GM12878 (cell line): ENCODE results near the gene GUCY1A1. TPM values are rescaled to one million over a fixed set of nuclear protein-coding genes. Genes with fewer than 3 reads are reported as not detected.

ENCODE experiments used
- ATAC-seq: fragments of 200-7000 bp; cut with Tn5 transposase; 3 replicates; pipeline ENCODE4 v1.9.1; 2020; ENCODE audit warnings: mild to moderate bottlenecking, moderate library complexity
- BruUV-seq: library from RNA; stranded (reverse); fragments of 400-500 nt; replicated peaks from 2 replicates; lab custom pipeline; 2021; lab: Mats Ljungman, UMichigan
- CTCF ChIA-PET: fragments of 300-600 bp; sonication (Branson Sonifier 250); formaldehyde crosslinking; extraction: SDS; loops from one replicate; lab custom pipeline; 2021; ENCODE audit warnings: inconsistent platforms; lab: Yijun Ruan, JAX
- POLR2A ChIA-PET: fragments of 350-600 bp; formaldehyde crosslinking; extraction: SDS; loops from one replicate; lab custom pipeline; 2021; ENCODE audit warnings: inconsistent platforms; lab: Charles Lee
- RAD21 ChIA-PET: fragments of 300-600 bp; sonication (Branson Sonifier 250); formaldehyde crosslinking; loops from one replicate; lab custom pipeline; 2023; ENCODE audit warnings: antibody characterized with exemption; ENCODE audit not compliant: unreplicated experiment; lab: Charles Lee
- SMC1A ChIA-PET: fragments of 300-600 bp; sonication (Branson Sonifier 250); formaldehyde crosslinking; loops from one replicate; lab custom pipeline; 2023; ENCODE audit not compliant: unreplicated experiment, uncharacterized antibody; lab: Charles Lee
- DNase-seq: peaks from one replicate; pipeline ENCODE4 v3.0.0-alpha.2; 2011; ENCODE audit warnings: low read depth, low spot score
- FAIRE-seq: peaks from 3 replicates; lab custom pipeline; 2011; peaks lifted over from hg19 to GRCh38; lab: Jason Lieb, UNC
- H2AFZ ChIP-seq: 2 replicates; pipeline ENCODE4 v1.6.0; 2011; ENCODE audit warnings: low read depth, low read length, control low read depth; ENCODE audit not compliant: control insufficient read depth
- H3K27ac ChIP-seq: 2 replicates; pipeline ENCODE4 v1.5.1; 2011; ENCODE audit warnings: control low read depth; ENCODE audit not compliant: control insufficient read depth, insufficient read depth
- H3K27me3 ChIP-seq, 2 experiments: replicated peaks in 1 of 2; 2 replicates each; pipeline versions ENCODE4 v1.6.0 to v1.6.1; 2011; ENCODE audit warnings: low read length in 1 of 2; ENCODE audit not compliant: control insufficient read depth in 2 of 2, insufficient read depth in 2 of 2
- H3K36me3 ChIP-seq, 2 experiments: 2 replicates each; pipeline ENCODE4 v1.5.1; 2011; ENCODE audit warnings: low read length in 1 of 2; ENCODE audit not compliant: control insufficient read depth in 2 of 2, insufficient read depth in 2 of 2
- H3K4me1 ChIP-seq: 2 replicates; pipeline ENCODE4 v1.6.1; 2011; ENCODE audit warnings: mild to moderate bottlenecking, low read length, moderate library complexity, mixed read lengths; ENCODE audit not compliant: control insufficient read depth, insufficient read depth
- H3K4me2 ChIP-seq: 2 replicates; pipeline ENCODE4 v1.6.0; 2011; ENCODE audit warnings: control low read depth; ENCODE audit not compliant: control insufficient read depth, insufficient read depth
- H3K4me3 ChIP-seq: fragments of 200-600 bp; sonication (generic); 2 replicates; pipeline ENCODE4 v1.5.1; 2016
- H3K79me2 ChIP-seq: 2 replicates; pipeline ENCODE4 v1.6.0; 2011; ENCODE audit warnings: low read length; ENCODE audit not compliant: control insufficient read depth, insufficient read depth
- H3K9ac ChIP-seq: 2 replicates; pipeline ENCODE4 v1.8.0; 2011; ENCODE audit warnings: low read length, control low read depth, mixed read lengths; ENCODE audit not compliant: control insufficient read depth, insufficient read depth
- H3K9me3 ChIP-seq: replicated peaks from 3 replicates; pipeline ENCODE4 v1.5.1; 2011; ENCODE audit warnings: mild to moderate bottlenecking, low read length; ENCODE audit not compliant: control insufficient read depth, insufficient read depth
- H4K20me1 ChIP-seq: 2 replicates; pipeline ENCODE4 v1.6.0; 2011; ENCODE audit not compliant: control insufficient read depth, insufficient read depth
- IRF4 ChIP-seq: IDR thresholded peaks from 2 replicates; pipeline ENCODE4 v1.6.1; 2011; ENCODE audit warnings: low read depth, low read length
- WGBS: methylation state at CpG from one replicate; pipeline ENCODE4 v1.1.6; 2016; ENCODE audit warnings: low lambda C conversion rate; ENCODE audit not compliant: insufficient replicate concordance, insufficient coverage; ENCODE audit errors: missing lambda C conversion rate; 5-methylcytosine and 5-hydroxymethylcytosine counted together
- in situ Hi-C: fragments of 300-500 bp; cut with MboI; formaldehyde crosslinking; loops from 9 replicates; pipeline ENCODE4 v1.14.3; 2018; ENCODE audit warnings: mixed read lengths
- intact Hi-C: fragments of 100-400 bp; cut with micrococcal nuclease; formaldehyde crosslinking; loops from one replicate; pipeline ENCODE4 v1.14.2; 2022; ENCODE audit not compliant: unreplicated experiment
- polyA plus RNA-seq, 11 experiments: library from polyadenylated mRNA; depleted of rRNA in 4 of 11; unstranded in 6 of 11; stranded (reverse) in 5 of 11; fragments of >200 nt; fragmentation: Nextera tagmentation in 4 of 11; fragmentation: Illumina TruSeq in 1 of 11; extraction: Ambion mirVana in 4 of 11; extraction: Trizol in 1 of 11; gene quantifications; 1 replicate in 1 of 11; 2 replicates in 10 of 11; pipeline versions ENCODE4 v1.2.1 to v1.2.3, GENCODE V29; 2011 to 2016; ENCODE audit warnings: inconsistent platforms in 2 of 11, missing spikeins in 2 of 11, low read depth in 1 of 11
- total RNA-seq, 4 experiments: library from RNA; depleted of rRNA in 3 of 4; stranded (reverse); fragments of >200 nt in 3 of 4; fragmentation: Illumina TruSeq in 1 of 4; extraction: Trizol in 1 of 4; gene quantifications; 2 replicates each; pipeline versions ENCODE4 v1.2.1 to v1.2.3, GENCODE V29; 2013 to 2021
- TF ChIP-seq, protein P1 (sequence below): fragments of 450-650 bp; formaldehyde crosslinking; IDR thresholded peaks from 2 replicates; pipeline ENCODE4 v1.4.0; 2022; ENCODE audit warnings: mild to moderate bottlenecking, moderate library complexity

GUCY1A1 gene
- total and polyA plus RNA-seq, 10 of the 15 experiments (the other 5 are each of a cell fraction or from before 2014, with no cell fraction given): 0.44 to 22.6 (median 0.55) TPM

DNA sequence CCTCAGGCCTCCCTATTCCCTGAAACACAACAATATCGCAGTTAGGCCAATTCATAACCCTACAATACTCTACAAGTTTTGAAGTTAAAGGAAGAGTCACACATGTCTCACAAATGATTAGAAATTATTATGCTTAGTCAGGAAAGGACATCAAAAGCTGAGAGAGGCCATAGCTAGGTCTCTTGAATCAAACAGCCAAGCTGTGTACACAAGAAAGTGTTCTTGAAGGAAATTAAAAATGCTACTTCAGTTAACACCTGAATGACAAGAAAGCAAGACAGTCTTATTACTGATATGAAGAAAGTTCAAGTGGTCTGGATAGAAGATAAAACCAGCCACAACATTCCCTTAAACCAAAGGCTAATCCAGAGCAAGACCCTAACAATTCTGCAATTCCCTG, 23.6 kb upstream of the GUCY1A1 start:
- H3K4me1 ChIP-seq: peaks cover 7% of the 10 kb centered on the region
- no TSS peak for BruUV-seq
- no peak overlapping the region for H2AFZ ChIP-seq
- no peaks in the 10 kb centered on the region for H4K20me1 ChIP-seq
- POLR2A ChIA-PET: interaction anchor here (1.0 to 1.1 kb wide), 4 partner anchors 11 to 21 kb away, joined by 3 to 5 read pairs (median 4); no protein-coding TSS in a partner anchor
- CTCF ChIA-PET: interaction anchor here (0.7 to 1.3 kb wide), 5 partner anchors 16 to 146 kb away, joined by 3 to 6 read pairs (median 3); partner anchors contain the start of gene GUCY1A1
- H3K27ac ChIP-seq: no peak overlapping the region
- in situ Hi-C loops: no loop called here
- no peak overlapping the region for H3K4me3 ChIP-seq
- no peak for DNase-seq
- FAIRE-seq: no peak
- no peak overlapping the region for H3K9ac ChIP-seq
- RAD21 ChIA-PET: interaction anchor here (1.1 to 1.8 kb wide), 5 partner anchors 11 to 121 kb away, joined by 3 to 8 read pairs (median 4); no protein-coding TSS in a partner anchor
- ATAC-seq: no peak
- no peak overlapping the region for H3K4me2 ChIP-seq
- no peaks in the 10 kb centered on the region for H3K36me3 ChIP-seq
- intact Hi-C loops: no loop called here
- no peaks in the 10 kb centered on the region for H3K79me2 ChIP-seq
- SMC1A ChIA-PET: interaction anchor here (0.6 to 1.8 kb wide), 8 partner anchors 10 to 838 kb away, joined by 3 to 8 read pairs (median 4); no protein-coding TSS in a partner anchor
- H3K9me3 ChIP-seq: no peaks in the 10 kb centered on the region
- no peaks in the 10 kb centered on the region for H3K27me3 ChIP-seq
- TF ChIP-seq IRF4: no peak
- TF ChIP-seq, protein P1, sequence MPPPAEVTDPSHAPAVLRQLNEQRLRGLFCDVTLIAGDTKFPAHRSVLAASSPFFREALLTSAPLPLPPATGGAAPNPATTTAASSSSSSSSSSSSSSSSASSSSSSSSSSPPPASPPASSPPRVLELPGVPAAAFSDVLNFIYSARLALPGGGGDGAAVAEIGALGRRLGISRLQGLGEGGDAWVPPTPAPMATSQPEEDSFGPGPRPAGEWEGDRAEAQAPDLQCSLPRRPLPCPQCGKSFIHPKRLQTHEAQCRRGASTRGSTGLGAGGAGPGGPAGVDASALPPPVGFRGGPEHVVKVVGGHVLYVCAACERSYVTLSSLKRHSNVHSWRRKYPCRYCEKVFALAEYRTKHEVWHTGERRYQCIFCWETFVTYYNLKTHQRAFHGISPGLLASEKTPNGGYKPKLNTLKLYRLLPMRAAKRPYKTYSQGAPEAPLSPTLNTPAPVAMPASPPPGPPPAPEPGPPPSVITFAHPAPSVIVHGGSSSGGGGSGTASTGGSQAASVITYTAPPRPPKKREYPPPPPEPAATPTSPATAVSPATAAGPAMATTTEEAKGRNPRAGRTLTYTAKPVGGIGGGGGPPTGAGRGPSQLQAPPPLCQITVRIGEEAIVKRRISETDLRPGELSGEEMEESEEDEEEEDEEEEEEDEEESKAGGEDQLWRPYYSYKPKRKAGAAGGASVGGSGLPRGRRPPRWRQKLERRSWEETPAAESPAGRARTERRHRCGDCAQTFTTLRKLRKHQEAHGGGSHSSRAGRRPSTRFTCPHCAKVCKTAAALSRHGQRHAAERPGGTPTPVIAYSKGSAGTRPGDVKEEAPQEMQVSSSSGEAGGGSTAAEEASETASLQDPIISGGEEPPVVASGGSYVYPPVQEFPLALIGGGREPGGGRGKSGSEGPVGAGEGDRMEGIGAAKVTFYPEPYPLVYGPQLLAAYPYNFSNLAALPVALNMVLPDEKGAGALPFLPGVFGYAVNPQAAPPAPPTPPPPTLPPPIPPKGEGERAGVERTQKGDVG (CRISPR knock-in tag): no peak
- 60% methylated on average over 1 of the region's 1 CpG for WGBS
